CD4-positive, alpha-beta T cell treated with Interleukin-12 subunit alpha and Interleukin-12 subunit beta, for 1 hour (primary cell): ENCODE measurements around the gene C1orf21.

Experiments
- DNase-seq: peaks from one replicate; pipeline ENCODE4 v3.0.0-alpha.2; 2020

Gene C1orf21

GRCh38 chr1:184492536-184492935 lies 105.7 kb downstream of the C1orf21 start:
- no peak for DNase-seq

- DNase-seq: no peak
Observed at GRCh38 chr1:184493987-184494388, 107.2 kb downstream of the C1orf21 start.

- no peak for DNase-seq
Observed at GRCh38 chr1:184494929-184495328, 108.1 kb downstream of the C1orf21 start.

- DNase-seq: no peak
Observed at GRCh38 chr1:184497959-184498723, 111.3 kb downstream of the C1orf21 start.

GRCh38 chr1:184499616-184500015 lies 112.8 kb downstream of the C1orf21 start:
- no peak for DNase-seq

GRCh38 chr1:184502161-184502560 lies 115.3 kb downstream of the C1orf21 start:
- no peak for DNase-seq

- no peak for DNase-seq
Observed at GRCh38 chr1:184503221-184503749, 116.5 kb downstream of the C1orf21 start.

GRCh38 chr1:184504040-184504954 lies 117.5 kb downstream of the C1orf21 start:
- no peak for DNase-seq

DNA sequence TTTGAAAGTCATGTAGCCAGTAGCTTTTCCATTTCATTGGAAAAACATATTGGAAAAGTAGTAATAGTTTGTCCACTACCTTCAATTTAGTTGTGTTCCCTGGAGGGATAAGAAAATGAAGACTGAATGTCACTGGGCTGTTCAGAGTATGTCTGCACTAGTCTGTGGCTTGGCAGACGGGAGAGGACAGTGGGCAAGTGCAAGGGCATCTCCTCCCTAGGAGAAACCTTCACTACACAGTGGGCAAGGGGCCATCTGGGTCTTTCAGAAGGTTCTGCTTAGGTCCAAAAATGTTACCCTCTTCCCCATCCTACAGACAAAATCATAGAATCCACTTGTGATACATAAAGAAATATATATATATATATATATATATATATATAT lies 118.1 kb downstream of the C1orf21 start:
- no peak for DNase-seq

- DNase-seq: no peak
Observed at GRCh38 chr1:184506481-184506880, 119.7 kb downstream of the C1orf21 start.

DNA sequence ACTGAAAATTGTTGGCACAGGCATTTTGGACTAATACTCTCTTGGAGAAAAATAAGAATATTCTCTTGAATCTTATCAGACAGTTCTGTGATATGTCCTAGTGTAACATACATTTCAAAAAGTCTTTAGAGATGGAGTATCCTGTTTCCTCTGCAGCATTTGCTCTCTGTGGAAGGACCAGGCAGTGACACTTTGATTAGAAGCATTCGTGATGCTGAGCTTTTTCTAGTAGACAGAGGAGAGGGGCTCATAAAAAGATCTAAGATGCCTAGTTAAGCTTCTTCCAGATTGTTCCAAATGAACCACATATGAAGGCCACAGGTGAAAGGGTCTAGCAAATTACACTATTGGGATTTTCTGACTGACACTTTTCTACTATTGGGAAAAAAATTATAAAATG lies 120.3 kb downstream of the C1orf21 start:
- DNase-seq: no peak

DNA sequence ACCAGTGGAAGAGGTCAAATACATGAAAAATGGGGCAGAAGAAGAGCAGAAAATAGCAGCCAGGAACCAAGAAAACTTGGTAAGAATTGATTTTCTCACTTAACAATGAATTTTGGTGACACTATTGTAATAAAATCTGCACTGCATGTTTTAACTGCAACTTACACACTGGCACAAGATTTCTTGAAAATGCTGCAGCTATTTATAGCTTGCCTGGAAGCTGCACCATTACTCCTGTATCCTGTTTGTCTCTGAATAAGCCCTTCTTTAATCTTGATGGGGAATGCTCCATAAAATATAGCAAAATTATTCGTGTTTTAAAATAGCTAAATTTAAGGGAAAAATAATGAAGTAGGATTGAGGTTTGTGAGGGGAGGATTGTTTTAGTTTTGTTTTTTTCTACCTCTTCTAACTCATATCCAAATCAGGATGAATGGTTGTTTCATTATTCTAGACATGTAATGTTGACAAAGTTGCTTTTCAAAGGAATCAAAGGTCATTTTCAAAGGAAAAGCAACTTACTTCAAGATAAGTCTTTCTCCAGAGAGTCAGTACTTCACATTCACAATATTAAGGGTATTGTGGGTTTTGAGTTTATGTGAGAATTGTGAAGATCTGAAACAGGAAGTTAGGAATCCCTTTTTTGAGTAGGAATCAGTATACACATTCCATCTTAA lies 120.9 kb downstream of the C1orf21 start:
- no peak for DNase-seq

GRCh38 chr1:184509105-184509504 lies 122.3 kb downstream of the C1orf21 start:
- no peak for DNase-seq

GRCh38 chr1:184510110-184510509 lies 123.3 kb downstream of the C1orf21 start:
- DNase-seq: no peak

- DNase-seq: no peak
Observed at GRCh38 chr1:184512724-184513123, 125.9 kb downstream of the C1orf21 start.

DNA sequence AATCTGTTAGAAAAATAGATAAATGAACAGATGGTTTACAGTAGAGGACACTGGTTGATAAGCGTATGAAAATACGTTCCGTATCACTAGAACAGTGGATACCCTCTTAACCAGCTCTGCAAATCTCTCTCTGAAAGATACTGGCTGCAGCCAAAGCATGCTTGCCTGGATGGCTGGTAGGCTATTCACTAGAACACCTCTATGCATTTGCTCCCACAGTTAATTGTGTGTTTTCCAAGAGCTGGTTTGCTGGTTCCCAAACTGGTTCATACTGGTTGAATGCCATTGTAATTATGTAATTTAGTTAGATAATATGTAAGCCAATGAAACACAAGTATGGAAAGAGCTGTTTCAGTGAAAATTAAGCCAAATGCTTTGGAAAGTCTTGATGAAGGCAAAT lies 126.6 kb downstream of the C1orf21 start:
- DNase-seq: no peak

- DNase-seq: no peak
Observed at GRCh38 chr1:184513966-184514365, 127.1 kb downstream of the C1orf21 start.

- DNase-seq: no peak
Observed at GRCh38 chr1:184514447-184514846, 127.6 kb downstream of the C1orf21 start.

GRCh38 chr1:184517130-184517529 lies 130.3 kb downstream of the C1orf21 start:
- DNase-seq: no peak

GRCh38 chr1:184518736-184519357 lies 132.0 kb downstream of the C1orf21 start:
- DNase-seq: no peak

- DNase-seq: no peak
Observed at GRCh38 chr1:184520336-184520735, 133.5 kb downstream of the C1orf21 start.

- no peak for DNase-seq
Observed at GRCh38 chr1:184524248-184524647, 137.4 kb downstream of the C1orf21 start.

- no peak for DNase-seq
Observed at GRCh38 chr1:184527402-184527801, 140.6 kb downstream of the C1orf21 start.
